Loucy (cell line): ENCODE results near the gene HOXA2.

Experiments
- H2AFZ ChIP-seq: fragments of 200-600 bp; sonication (generic); 2 replicates; pipeline ENCODE4 v1.6.0; 2016; ENCODE audit warnings: antibody characterized with exemption, mild to moderate bottlenecking, low read length, moderate library complexity
- H3F3A ChIP-seq: fragments of 200-600 bp; 2 replicates; pipeline ENCODE4 v1.6.0; 2016; ENCODE audit warnings: antibody characterized with exemption, low read depth, mild to moderate bottlenecking
- H3K27me3 ChIP-seq: fragments of 200-600 bp; sonication (generic); 2 replicates; pipeline ENCODE4 v1.6.1; 2014; ENCODE audit warnings: low read length, mild to moderate bottlenecking; ENCODE audit not compliant: insufficient read depth, poor library complexity, severe bottlenecking
- H3K36me3 ChIP-seq: fragments of 200-600 bp; sonication (generic); 2 replicates; pipeline ENCODE4 v1.6.1; 2016; ENCODE audit warnings: low read length; ENCODE audit not compliant: insufficient read depth
- H3K4me1 ChIP-seq: fragments of 200-600 bp; sonication (generic); 2 replicates; pipeline ENCODE4 v1.5.1; 2014; ENCODE audit warnings: low read length, mild to moderate bottlenecking; ENCODE audit not compliant: insufficient read depth, poor library complexity, severe bottlenecking
- H3K4me2 ChIP-seq: fragments of 200-600 bp; sonication (generic); 2 replicates; pipeline ENCODE4 v1.6.0; 2014; ENCODE audit warnings: antibody characterized with exemption, low read length, low read depth, mild to moderate bottlenecking; ENCODE audit not compliant: poor library complexity, severe bottlenecking
- H3K4me3 ChIP-seq: fragments of 200-600 bp; sonication (generic); 2 replicates; pipeline ENCODE4 v1.5.1; 2014; ENCODE audit warnings: low read length, mild to moderate bottlenecking, mixed read lengths; ENCODE audit not compliant: poor library complexity, severe bottlenecking
- H3K79me2 ChIP-seq: fragments of 200-600 bp; sonication (generic); 2 replicates; pipeline ENCODE4 v1.6.1; 2014; ENCODE audit warnings: low read length; ENCODE audit not compliant: insufficient read depth
- H3K9ac ChIP-seq: fragments of 200-600 bp; sonication (generic); 2 replicates; pipeline ENCODE4 v1.6.0; 2014; ENCODE audit warnings: mild to moderate bottlenecking, low read depth, low read length, moderate library complexity; ENCODE audit not compliant: poor library complexity, severe bottlenecking
- H3K9me2 ChIP-seq: fragments of 200-600 bp; sonication (generic); replicated peaks from 2 replicates; pipeline ENCODE4 v1.6.1; 2016; ENCODE audit warnings: low read depth, low read length, mixed read lengths
- H3K9me3 ChIP-seq: fragments of 200-600 bp; sonication (generic); 2 replicates; pipeline ENCODE4 v1.6.1; 2014; ENCODE audit warnings: mild to moderate bottlenecking, antibody characterized with exemption, low read length, low read depth; ENCODE audit not compliant: insufficient read depth
- H4K20me1 ChIP-seq: fragments of 200-600 bp; sonication (generic); 2 replicates; pipeline ENCODE4 v1.6.0; 2014; ENCODE audit warnings: antibody characterized with exemption, low read length, mild to moderate bottlenecking; ENCODE audit not compliant: insufficient read depth, poor library complexity, severe bottlenecking
- EZH2phosphoT487 ChIP-seq: fragments of 200-600 bp; IDR thresholded peaks from 2 replicates; pipeline ENCODE4 v1.6.1; 2018; ENCODE audit warnings: antibody characterized with exemption, mild to moderate bottlenecking, moderate library complexity, borderline replicate concordance
- TF ChIP-seq, protein P1 (sequence below): fragments of 200-600 bp; sonication (generic); conservative IDR thresholded peaks from 2 replicates; pipeline ENCODE4 v1.5.1; 2014; ENCODE audit warnings: mild to moderate bottlenecking, antibody characterized with exemption, low read length

HOXA2 gene

DNA sequence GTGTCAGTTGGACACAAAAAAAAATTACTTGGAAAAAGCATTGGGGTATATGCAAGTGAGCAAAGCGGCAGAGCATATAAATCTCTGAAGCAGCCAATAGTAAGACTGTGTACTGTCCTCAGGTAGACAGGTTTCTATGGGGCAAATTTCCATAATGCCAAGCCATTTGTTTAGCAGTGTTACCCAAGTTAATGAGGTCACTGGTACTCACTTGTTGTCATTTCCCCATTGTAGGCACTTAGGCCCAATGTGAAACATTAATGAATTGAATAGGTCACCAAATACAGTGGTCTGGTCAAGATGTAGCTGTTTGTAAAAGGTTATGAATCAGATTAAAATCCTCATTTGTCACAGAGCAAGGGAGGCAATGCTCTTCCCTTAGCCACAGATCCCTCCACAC is 34.2 kb downstream of the HOXA2 start:
- no peak overlapping the region for H2AFZ ChIP-seq
- H3K9me3 ChIP-seq, result no peaks in the 10 kb centered on the region
- H3K36me3 ChIP-seq, result no peaks in the 10 kb centered on the region
- peaks cover 9% of the 10 kb centered on the region for H3K4me1 ChIP-seq
- no peak overlapping the region for H3K9ac ChIP-seq
- H3K27me3 ChIP-seq, result no peaks in the 10 kb centered on the region
- H4K20me1 ChIP-seq, result no peaks in the 10 kb centered on the region
- H3K79me2 ChIP-seq, result no peaks in the 10 kb centered on the region
- no peak overlapping the region for H3K4me3 ChIP-seq
- TF ChIP-seq EZH2phosphoT487, result no peak
- TF ChIP-seq, protein P1, sequence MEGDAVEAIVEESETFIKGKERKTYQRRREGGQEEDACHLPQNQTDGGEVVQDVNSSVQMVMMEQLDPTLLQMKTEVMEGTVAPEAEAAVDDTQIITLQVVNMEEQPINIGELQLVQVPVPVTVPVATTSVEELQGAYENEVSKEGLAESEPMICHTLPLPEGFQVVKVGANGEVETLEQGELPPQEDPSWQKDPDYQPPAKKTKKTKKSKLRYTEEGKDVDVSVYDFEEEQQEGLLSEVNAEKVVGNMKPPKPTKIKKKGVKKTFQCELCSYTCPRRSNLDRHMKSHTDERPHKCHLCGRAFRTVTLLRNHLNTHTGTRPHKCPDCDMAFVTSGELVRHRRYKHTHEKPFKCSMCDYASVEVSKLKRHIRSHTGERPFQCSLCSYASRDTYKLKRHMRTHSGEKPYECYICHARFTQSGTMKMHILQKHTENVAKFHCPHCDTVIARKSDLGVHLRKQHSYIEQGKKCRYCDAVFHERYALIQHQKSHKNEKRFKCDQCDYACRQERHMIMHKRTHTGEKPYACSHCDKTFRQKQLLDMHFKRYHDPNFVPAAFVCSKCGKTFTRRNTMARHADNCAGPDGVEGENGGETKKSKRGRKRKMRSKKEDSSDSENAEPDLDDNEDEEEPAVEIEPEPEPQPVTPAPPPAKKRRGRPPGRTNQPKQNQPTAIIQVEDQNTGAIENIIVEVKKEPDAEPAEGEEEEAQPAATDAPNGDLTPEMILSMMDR, result no peak
- H3F3A ChIP-seq, result no peaks in the 10 kb centered on the region
- no peaks in the 10 kb centered on the region for H3K9me2 ChIP-seq
- no peak overlapping the region for H3K4me2 ChIP-seq

DNA sequence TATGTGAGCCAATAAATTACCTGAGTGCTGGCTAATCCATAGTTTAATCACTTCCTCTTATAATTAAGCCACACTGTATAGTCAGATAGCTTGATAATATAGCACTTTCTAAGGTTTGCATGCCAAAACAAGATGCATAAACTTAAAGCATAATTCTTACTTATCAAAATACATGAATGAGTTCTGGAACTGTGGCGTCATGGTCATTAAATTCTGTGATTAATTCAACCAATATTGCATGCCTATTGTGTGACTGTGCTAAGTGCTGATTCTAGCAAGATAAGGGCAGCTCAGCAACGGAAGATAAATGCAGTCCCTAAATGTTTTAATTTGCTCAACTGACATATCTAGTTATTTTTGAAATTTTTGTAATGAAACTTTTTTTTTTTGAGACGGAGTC is 36.3 kb downstream of the HOXA2 start:
- TF ChIP-seq EZH2phosphoT487, result no peak
- TF ChIP-seq, protein P1, result no peak
- no peak overlapping the region for H3K9ac ChIP-seq
- no peak overlapping the region for H3K4me2 ChIP-seq
- no peak overlapping the region for H3K4me3 ChIP-seq
- no peaks in the 10 kb centered on the region for H3K9me3 ChIP-seq
- H3K79me2 ChIP-seq, result no peaks in the 10 kb centered on the region
- no peaks in the 10 kb centered on the region for H3K27me3 ChIP-seq
- H3F3A ChIP-seq, result no peaks in the 10 kb centered on the region
- H3K4me1 ChIP-seq, result peaks cover 4% of the 10 kb centered on the region
- H3K9me2 ChIP-seq, result no peaks in the 10 kb centered on the region
- H4K20me1 ChIP-seq, result no peaks in the 10 kb centered on the region
- no peak overlapping the region for H2AFZ ChIP-seq
- H3K36me3 ChIP-seq, result no peaks in the 10 kb centered on the region

DNA sequence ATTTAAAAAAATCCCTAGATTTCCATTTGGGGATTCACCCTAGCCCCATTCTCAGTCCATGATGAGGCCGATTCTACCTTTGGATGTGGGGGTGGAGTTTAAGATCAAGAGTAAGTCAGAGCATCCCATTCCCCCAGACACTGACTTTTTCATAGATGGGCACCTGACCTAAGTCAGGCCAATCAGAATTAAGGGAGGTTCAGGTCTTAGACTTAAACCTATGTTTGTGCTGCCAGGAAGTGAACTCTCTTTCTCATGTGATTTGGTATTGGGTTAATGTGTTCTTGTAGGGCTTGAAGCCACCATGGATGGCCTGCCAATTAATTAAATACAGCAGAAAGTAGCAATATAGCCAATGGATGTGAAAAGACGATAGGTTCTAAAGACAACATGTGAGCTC is 36.8 kb downstream of the HOXA2 start:
- no peak overlapping the region for H3K4me3 ChIP-seq
- H3K79me2 ChIP-seq, result no peaks in the 10 kb centered on the region
- H3K9me2 ChIP-seq, result no peaks in the 10 kb centered on the region
- no peak overlapping the region for H3K4me2 ChIP-seq
- no peak for TF ChIP-seq EZH2phosphoT487
- TF ChIP-seq, protein P1, result no peak
- peaks cover 4% of the 10 kb centered on the region for H3K4me1 ChIP-seq
- no peaks in the 10 kb centered on the region for H3F3A ChIP-seq
- no peaks in the 10 kb centered on the region for H3K27me3 ChIP-seq
- H3K9ac ChIP-seq, result no peak overlapping the region
- no peaks in the 10 kb centered on the region for H3K9me3 ChIP-seq
- H3K36me3 ChIP-seq, result no peaks in the 10 kb centered on the region
- H4K20me1 ChIP-seq, result no peaks in the 10 kb centered on the region
- H2AFZ ChIP-seq, result no peak overlapping the region
